ENCODE measurements around the gene PGAP6.

DNA sequence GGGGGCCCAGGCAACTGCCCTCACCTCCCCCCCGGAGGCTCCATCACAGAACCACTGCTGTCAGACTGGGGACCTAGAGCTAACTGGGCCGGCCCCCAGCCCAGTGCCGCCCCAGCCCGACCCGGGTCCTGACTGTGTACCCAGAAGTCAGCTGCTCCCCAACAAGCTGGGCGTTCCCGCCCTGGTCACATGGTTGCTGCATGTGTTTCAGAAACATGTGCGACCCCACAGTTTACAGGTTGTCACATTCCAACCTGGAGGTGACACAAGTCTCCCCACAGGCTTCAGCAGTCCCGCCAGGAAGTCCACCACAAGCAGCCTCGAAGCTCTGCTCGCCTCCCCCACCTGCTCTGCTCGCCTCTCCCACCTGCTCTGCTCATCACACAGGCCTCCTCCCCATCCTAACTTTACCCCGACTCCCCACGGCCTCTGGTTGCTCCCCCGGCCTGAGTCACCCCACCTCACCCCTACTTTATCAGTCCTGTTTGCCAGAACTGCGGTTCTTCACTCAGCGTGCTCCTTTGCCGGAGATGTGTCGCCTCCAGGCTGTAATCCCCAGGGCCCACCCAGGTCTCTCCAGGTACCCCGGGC lies 12.4 kb downstream of the PGAP6 start:
- TF ChIP-seq POLR2A (IDR thresholded peaks at IDR 0.05), result no peak
- TF ChIP-seq, protein P1, sequence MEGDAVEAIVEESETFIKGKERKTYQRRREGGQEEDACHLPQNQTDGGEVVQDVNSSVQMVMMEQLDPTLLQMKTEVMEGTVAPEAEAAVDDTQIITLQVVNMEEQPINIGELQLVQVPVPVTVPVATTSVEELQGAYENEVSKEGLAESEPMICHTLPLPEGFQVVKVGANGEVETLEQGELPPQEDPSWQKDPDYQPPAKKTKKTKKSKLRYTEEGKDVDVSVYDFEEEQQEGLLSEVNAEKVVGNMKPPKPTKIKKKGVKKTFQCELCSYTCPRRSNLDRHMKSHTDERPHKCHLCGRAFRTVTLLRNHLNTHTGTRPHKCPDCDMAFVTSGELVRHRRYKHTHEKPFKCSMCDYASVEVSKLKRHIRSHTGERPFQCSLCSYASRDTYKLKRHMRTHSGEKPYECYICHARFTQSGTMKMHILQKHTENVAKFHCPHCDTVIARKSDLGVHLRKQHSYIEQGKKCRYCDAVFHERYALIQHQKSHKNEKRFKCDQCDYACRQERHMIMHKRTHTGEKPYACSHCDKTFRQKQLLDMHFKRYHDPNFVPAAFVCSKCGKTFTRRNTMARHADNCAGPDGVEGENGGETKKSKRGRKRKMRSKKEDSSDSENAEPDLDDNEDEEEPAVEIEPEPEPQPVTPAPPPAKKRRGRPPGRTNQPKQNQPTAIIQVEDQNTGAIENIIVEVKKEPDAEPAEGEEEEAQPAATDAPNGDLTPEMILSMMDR (IDR thresholded peaks at IDR 0.05), result no peak
- TF ChIP-seq POLR2AphosphoS5 (IDR thresholded peaks at IDR 0.05), result no peak
